Lower lobe of right lung (tissue), 2 donors: Measurements from ENCODE around the gene RAD23A. TPM values are rescaled to one million over a fixed set of nuclear protein-coding genes. Genes with fewer than 3 reads are reported as not detected.
A peak's percentile ranks its signal among the peaks of the same experiment; 100 is the strongest.
"Not testable (repeated sequence)": the region's sequence is repeated elsewhere in the genome, so short reads cannot be mapped to it uniquely, and the experiment has no call there.

Source experiments
- ATAC-seq, 2 donors: fragments of 200-7000 bp; cut with Tn5 transposase; one replicate each; pipeline ENCODE4 v1.9.1; 2020 to 2022; ENCODE audit warnings: mild to moderate bottlenecking in 2 of 2, moderate library complexity in 2 of 2
- DNase-seq: peaks from one replicate; pipeline ENCODE4 v3.0.0-alpha.2; 2020
- H3K27ac ChIP-seq: fragments of 200-600 bp; one replicate; pipeline ENCODE4 v1.8.0; 2022
- H3K27me3 ChIP-seq: fragments of 200-600 bp; one replicate; pipeline ENCODE4 v1.8.0; 2022; ENCODE audit warnings: low read depth
- H3K36me3 ChIP-seq: fragments of 200-600 bp; one replicate; pipeline ENCODE4 v1.8.0; 2022; ENCODE audit warnings: mild to moderate bottlenecking
- H3K4me1 ChIP-seq: fragments of 200-600 bp; one replicate; pipeline ENCODE4 v1.8.0; 2022
- H3K4me3 ChIP-seq: fragments of 200-600 bp; one replicate; pipeline ENCODE4 v1.8.0; 2022; ENCODE audit warnings: mild to moderate bottlenecking
- H3K9me3 ChIP-seq: fragments of 200-600 bp; one replicate; pipeline ENCODE4 v1.8.0; 2022
- intact Hi-C: fragments of 100-400 bp; cut with DNase I; formaldehyde crosslinking; loops from one replicate; pipeline ENCODE4 v1.11.0; 2022
- total RNA-seq: library from RNA; stranded (reverse); fragmentation: NEBNext Ultra II Directional; extraction: Animal tissue kit (Norgen Biotek cat#: 25700); gene quantifications from one replicate; pipeline ENCODE4 v1.2.1, GENCODE V29; 2021
- TF ChIP-seq, protein P1 (sequence below): fragments of 200-600 bp; IDR thresholded peaks from one replicate; pipeline ENCODE4 v1.8.0; 2022; ENCODE audit warnings: antibody characterized with exemption, mild to moderate bottlenecking
- donor health status: DM: no; HTN: yes; CAD: no; lungs with severe emphysema.

Gene RAD23A
- total RNA-seq, 1 donor from 2014 or later: 93.3 TPM

GRCh38 chr19:12956446-12957388 is 11.1 kb downstream of the RAD23A start, which contains the start of gene GADD45GIP1:
Gene GADD45GIP1, minus strand, starts transcription at chr19:12957223. Its CDS starts 11 bp downstream, at chr19:12957212.
- Histone ChIP-seq H3K9me3 (no peaks in the 10 kb centered on the region), H3K36me3 (peaks cover 34% of the 10 kb centered on the region), H3K4me1 (peaks cover 47% of the 10 kb centered on the region), H3K27me3 (no peaks in the 10 kb centered on the region), H3K27ac (peak within 1 kb of the TSS; percentile 89), H3K4me3 (peak within 1 kb of the TSS; percentile 86)
- intact Hi-C loops: no loop called here
- DNase-seq (peak; percentile 89), ATAC-seq (peak; percentile 98)
- TF ChIP-seq, protein P1, sequence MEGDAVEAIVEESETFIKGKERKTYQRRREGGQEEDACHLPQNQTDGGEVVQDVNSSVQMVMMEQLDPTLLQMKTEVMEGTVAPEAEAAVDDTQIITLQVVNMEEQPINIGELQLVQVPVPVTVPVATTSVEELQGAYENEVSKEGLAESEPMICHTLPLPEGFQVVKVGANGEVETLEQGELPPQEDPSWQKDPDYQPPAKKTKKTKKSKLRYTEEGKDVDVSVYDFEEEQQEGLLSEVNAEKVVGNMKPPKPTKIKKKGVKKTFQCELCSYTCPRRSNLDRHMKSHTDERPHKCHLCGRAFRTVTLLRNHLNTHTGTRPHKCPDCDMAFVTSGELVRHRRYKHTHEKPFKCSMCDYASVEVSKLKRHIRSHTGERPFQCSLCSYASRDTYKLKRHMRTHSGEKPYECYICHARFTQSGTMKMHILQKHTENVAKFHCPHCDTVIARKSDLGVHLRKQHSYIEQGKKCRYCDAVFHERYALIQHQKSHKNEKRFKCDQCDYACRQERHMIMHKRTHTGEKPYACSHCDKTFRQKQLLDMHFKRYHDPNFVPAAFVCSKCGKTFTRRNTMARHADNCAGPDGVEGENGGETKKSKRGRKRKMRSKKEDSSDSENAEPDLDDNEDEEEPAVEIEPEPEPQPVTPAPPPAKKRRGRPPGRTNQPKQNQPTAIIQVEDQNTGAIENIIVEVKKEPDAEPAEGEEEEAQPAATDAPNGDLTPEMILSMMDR: no peak

- DNase-seq, H3K27me3 ChIP-seq, intact Hi-C loops, H3K9me3 ChIP-seq: not testable (repeated sequence)
- peak; percentile 10 to 22 for ATAC-seq
- H3K4me1 ChIP-seq: peaks cover 44% of the 10 kb centered on the region
- H3K36me3 ChIP-seq: peaks cover 27% of the 10 kb centered on the region
- H3K4me3 ChIP-seq: peak overlapping the region; percentile 86
- H3K27ac ChIP-seq: peak overlapping the region; percentile 89
Observed at GRCh38 chr19:12957389-12957952, 11.8 kb downstream of the RAD23A start.

- Histone ChIP-seq H3K27me3 (no peaks in the 10 kb centered on the region), H3K36me3 (peaks cover 8% of the 10 kb centered on the region), H3K27ac (no peak overlapping the region), H3K4me3 (no peak overlapping the region), H3K4me1 (peaks cover 28% of the 10 kb centered on the region), H3K9me3 (no peaks in the 10 kb centered on the region)
- no peak for ATAC-seq
- intact Hi-C loops: no loop called here
- TF ChIP-seq, protein P1: no peak
- DNase-seq: no peak
Observed at GRCh38 chr19:12959481-12959880, 13.8 kb downstream of the RAD23A start.

GRCh38 chr19:12965017-12965811 is 19.6 kb downstream of the RAD23A start:
- peak overlapping the region; percentile 66 for H3K27ac ChIP-seq
- peak overlapping the region; percentile 60 for H3K4me3 ChIP-seq
- TF ChIP-seq, protein P1: peak; percentile 90
- peaks cover 9% of the 10 kb centered on the region for H3K4me1 ChIP-seq
- ATAC-seq (peak; percentile 97 to 99), DNase-seq (peak; percentile 87)
- no peaks in the 10 kb centered on the region for H3K36me3 ChIP-seq
- no peaks in the 10 kb centered on the region for H3K9me3 ChIP-seq
- intact Hi-C loops: no loop called here
- no peaks in the 10 kb centered on the region for H3K27me3 ChIP-seq

DNA sequence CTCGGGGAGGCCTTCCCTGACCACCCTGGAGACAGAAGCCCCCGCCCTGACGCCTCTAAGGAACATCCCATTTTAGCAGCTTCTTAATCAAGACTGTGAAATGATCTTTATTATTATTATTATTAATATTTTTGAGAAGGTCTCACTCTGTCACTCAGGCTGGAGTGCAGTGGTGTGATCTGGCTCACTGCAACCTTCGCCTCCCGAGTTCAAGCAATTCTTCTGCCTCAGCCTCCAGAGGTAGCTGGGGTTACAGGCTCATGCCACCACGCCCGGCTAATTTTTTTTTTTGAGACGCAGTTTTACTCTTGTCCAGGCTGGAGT is 20.1 kb downstream of the RAD23A start:
- Histone ChIP-seq H3K27me3 (no peaks in the 10 kb centered on the region), H3K27ac (peak overlapping the region; percentile 66), H3K4me1 (peaks cover 9% of the 10 kb centered on the region), H3K4me3 (peak overlapping the region; percentile 60), H3K9me3 (no peaks in the 10 kb centered on the region), H3K36me3 (no peaks in the 10 kb centered on the region)
- no peak for ATAC-seq
- DNase-seq: no peak
- TF ChIP-seq, protein P1: no peak
- intact Hi-C loops: no loop called here
